Smooth muscle cell (in vitro differentiated cells): ENCODE results near the gene CYP27B1. TPM values are rescaled to one million over a fixed set of nuclear protein-coding genes. Genes with fewer than 3 reads are reported as not detected.

Experiments used
- DNase-seq: peaks from one replicate; lab custom pipeline; 2025; ENCODE audit not compliant: unreplicated experiment; lab: John Stamatoyannopoulos, UW
- H2AFZ ChIP-seq: fragments of 200-600 bp; sonication (generic); 2 replicates; pipeline ENCODE4 v1.6.0; 2016; ENCODE audit warnings: antibody characterized with exemption, low read depth, mild to moderate bottlenecking
- H3F3A ChIP-seq: fragments of 200-600 bp; sonication (generic); 2 replicates; pipeline ENCODE4 v1.6.0; 2017; ENCODE audit warnings: antibody characterized with exemption, low read depth
- H3K27ac ChIP-seq: fragments of 200-600 bp; sonication (generic); 2 replicates; pipeline ENCODE4 v1.5.1; 2016; ENCODE audit warnings: low read depth, mild to moderate bottlenecking
- H3K27me3 ChIP-seq: fragments of 200-600 bp; sonication (generic); 2 replicates; pipeline ENCODE4 v1.6.1; 2016; ENCODE audit warnings: low read depth, mild to moderate bottlenecking
- H3K36me3 ChIP-seq: fragments of 200-600 bp; sonication (generic); 2 replicates; pipeline ENCODE4 v1.5.1; 2016; ENCODE audit warnings: low read depth
- H3K4me1 ChIP-seq: fragments of 200-600 bp; sonication (generic); 2 replicates; pipeline ENCODE4 v1.5.1; 2016; ENCODE audit warnings: low read depth
- H3K4me2 ChIP-seq: fragments of 200-600 bp; sonication (generic); 2 replicates; pipeline ENCODE4 v1.6.0; 2016; ENCODE audit warnings: mild to moderate bottlenecking
- H3K4me3 ChIP-seq: fragments of 200-600 bp; sonication (generic); 2 replicates; pipeline ENCODE4 v1.5.1; 2016; ENCODE audit warnings: mild to moderate bottlenecking
- H3K79me2 ChIP-seq: fragments of 200-600 bp; sonication (generic); 2 replicates; pipeline ENCODE4 v1.6.0; 2016; ENCODE audit warnings: low read depth, mild to moderate bottlenecking
- H3K9ac ChIP-seq: fragments of 200-600 bp; sonication (generic); 2 replicates; pipeline ENCODE4 v1.6.0; 2016; ENCODE audit warnings: low read depth
- H3K9me3 ChIP-seq: fragments of 200-600 bp; sonication (generic); replicated peaks from 2 replicates; pipeline ENCODE4 v1.5.1; 2016; ENCODE audit warnings: low read depth
- H4K20me1 ChIP-seq: fragments of 200-600 bp; sonication (generic); 2 replicates; pipeline ENCODE4 v1.6.0; 2016; ENCODE audit warnings: low read depth
- WGBS: methylation state at CpG from one replicate; pipeline ENCODE4 v1.1.7; 2016; ENCODE audit warnings: low lambda C conversion rate; 5-methylcytosine and 5-hydroxymethylcytosine counted together
- polyA plus RNA-seq: library from polyadenylated mRNA; unstranded; fragments of >200 nt; fragmentation: Nextera tagmentation; extraction: Ambion mirVana; gene quantifications from 2 replicates; pipeline ENCODE4 v1.2.1, GENCODE V29; 2016
- total RNA-seq: library from RNA; depleted of rRNA; stranded (reverse); fragments of >200 nt; gene quantifications from 2 replicates; pipeline ENCODE4 v1.2.3, GENCODE V29; 2014
- TF ChIP-seq, protein P1 (sequence below): fragments of 200-600 bp; sonication (generic); IDR thresholded peaks from 2 replicates; pipeline ENCODE4 v1.5.1; 2017; ENCODE audit warnings: borderline replicate concordance, mild to moderate bottlenecking, antibody characterized with exemption; ENCODE audit not compliant: insufficient read depth, poor library complexity, severe bottlenecking

The CYP27B1 gene
- total and polyA plus RNA-seq, 2 experiments from 2014 or later: 0.81 to 1.7 TPM

DNA sequence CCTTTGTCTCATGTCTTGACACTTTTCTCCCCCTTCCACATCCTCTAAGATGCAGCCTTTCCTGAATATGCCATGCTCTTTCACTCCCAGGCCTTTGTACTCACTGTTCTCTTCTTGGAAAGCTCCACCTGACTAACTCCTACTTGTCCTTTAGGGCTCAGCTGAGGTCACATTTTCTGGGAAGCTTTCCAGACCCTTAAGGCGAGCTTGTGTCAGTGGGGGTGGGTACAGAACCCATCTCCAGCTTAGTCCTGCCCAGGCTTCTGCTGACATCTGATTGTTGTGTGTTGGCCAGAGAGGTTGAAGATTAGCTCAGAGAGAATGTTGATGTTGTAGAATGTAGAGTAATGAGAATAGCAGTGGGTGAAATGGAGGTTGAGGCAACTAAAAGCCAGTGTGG, 12.9 kb upstream of the CYP27B1 start:
- no peaks in the 10 kb centered on the region for H3K27me3 ChIP-seq
- no peak overlapping the region for H3K27ac ChIP-seq
- TF ChIP-seq, protein P1, sequence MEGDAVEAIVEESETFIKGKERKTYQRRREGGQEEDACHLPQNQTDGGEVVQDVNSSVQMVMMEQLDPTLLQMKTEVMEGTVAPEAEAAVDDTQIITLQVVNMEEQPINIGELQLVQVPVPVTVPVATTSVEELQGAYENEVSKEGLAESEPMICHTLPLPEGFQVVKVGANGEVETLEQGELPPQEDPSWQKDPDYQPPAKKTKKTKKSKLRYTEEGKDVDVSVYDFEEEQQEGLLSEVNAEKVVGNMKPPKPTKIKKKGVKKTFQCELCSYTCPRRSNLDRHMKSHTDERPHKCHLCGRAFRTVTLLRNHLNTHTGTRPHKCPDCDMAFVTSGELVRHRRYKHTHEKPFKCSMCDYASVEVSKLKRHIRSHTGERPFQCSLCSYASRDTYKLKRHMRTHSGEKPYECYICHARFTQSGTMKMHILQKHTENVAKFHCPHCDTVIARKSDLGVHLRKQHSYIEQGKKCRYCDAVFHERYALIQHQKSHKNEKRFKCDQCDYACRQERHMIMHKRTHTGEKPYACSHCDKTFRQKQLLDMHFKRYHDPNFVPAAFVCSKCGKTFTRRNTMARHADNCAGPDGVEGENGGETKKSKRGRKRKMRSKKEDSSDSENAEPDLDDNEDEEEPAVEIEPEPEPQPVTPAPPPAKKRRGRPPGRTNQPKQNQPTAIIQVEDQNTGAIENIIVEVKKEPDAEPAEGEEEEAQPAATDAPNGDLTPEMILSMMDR: no peak
- DNase-seq: no peak
- no peak overlapping the region for H3K9ac ChIP-seq
- no peak overlapping the region for H3K4me2 ChIP-seq
- H3K4me3 ChIP-seq: no peak overlapping the region
- H3K9me3 ChIP-seq: no peaks in the 10 kb centered on the region
- no peaks in the 10 kb centered on the region for H4K20me1 ChIP-seq
- peaks cover 8% of the 10 kb centered on the region for H3K4me1 ChIP-seq
- WGBS: 91% methylated on average over 1 of the region's 1 CpG
- peaks cover 19% of the 10 kb centered on the region for H3K79me2 ChIP-seq
- H3F3A ChIP-seq: no peaks in the 10 kb centered on the region
- no peaks in the 10 kb centered on the region for H3K36me3 ChIP-seq
- no peak overlapping the region for H2AFZ ChIP-seq

DNA sequence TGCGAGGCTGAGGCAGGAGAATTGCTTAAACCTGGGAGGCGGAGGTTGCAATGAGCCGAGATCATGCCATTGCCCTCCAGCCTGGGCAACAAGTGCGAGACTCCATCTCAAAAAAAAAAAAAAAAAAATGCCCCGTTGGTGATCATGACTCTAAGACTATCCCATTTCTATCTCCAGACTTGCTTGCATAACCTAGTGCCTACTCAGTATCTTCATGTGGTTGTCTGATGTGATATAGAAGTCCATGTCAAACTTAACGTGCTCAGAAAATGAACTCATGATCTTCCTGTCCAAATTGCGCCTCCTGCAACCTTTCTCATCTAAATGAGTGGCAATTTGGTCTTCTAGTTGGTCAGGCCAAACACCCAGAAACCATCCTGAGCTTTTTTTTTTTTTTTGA, 11.0 kb upstream of the CYP27B1 start:
- H3K4me3 ChIP-seq: no peak overlapping the region
- TF ChIP-seq, protein P1: no peak
- H3K4me2 ChIP-seq: no peak overlapping the region
- DNase-seq: no peak
- H2AFZ ChIP-seq: no peak overlapping the region
- H3K4me1 ChIP-seq: no peaks in the 10 kb centered on the region
- H3K27me3 ChIP-seq: no peaks in the 10 kb centered on the region
- no peak overlapping the region for H3K9ac ChIP-seq
- H3F3A ChIP-seq: no peaks in the 10 kb centered on the region
- 90% methylated on average over 7 of the region's 7 CpGs for WGBS
- H3K9me3 ChIP-seq: no peaks in the 10 kb centered on the region
- H4K20me1 ChIP-seq: no peaks in the 10 kb centered on the region
- no peak overlapping the region for H3K27ac ChIP-seq
- no peaks in the 10 kb centered on the region for H3K36me3 ChIP-seq
- peaks cover 2% of the 10 kb centered on the region for H3K79me2 ChIP-seq

DNA sequence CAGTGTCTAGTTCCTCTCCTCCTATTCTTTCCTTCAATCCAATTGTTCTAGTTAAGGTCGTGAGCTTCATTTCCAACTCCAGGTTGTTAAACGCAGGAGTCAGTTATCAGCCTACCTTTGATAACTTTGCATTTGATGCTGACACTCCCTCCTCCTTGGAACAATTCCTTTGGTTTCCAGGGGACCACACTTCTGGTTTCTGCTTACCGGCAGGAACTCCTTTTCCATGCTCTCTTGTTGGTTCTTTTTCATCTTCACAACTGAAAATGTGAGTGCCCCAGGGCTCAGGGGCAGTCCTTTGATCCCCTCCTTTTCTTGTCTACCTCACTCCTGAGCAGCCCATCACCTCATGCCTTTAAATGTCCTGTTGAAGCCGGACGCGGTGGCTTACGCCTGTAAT, 10.5 kb upstream of the CYP27B1 start:
- no peaks in the 10 kb centered on the region for H3K79me2 ChIP-seq
- no peak for DNase-seq
- no peak overlapping the region for H3K9ac ChIP-seq
- H4K20me1 ChIP-seq: no peaks in the 10 kb centered on the region
- no peak overlapping the region for H3K4me2 ChIP-seq
- H3K9me3 ChIP-seq: no peaks in the 10 kb centered on the region
- TF ChIP-seq, protein P1: no peak
- no peaks in the 10 kb centered on the region for H3K36me3 ChIP-seq
- H2AFZ ChIP-seq: no peak overlapping the region
- H3F3A ChIP-seq: no peaks in the 10 kb centered on the region
- H3K27me3 ChIP-seq: no peaks in the 10 kb centered on the region
- WGBS: 95% methylated on average over 7 of the region's 7 CpGs
- no peak overlapping the region for H3K4me3 ChIP-seq
- no peaks in the 10 kb centered on the region for H3K4me1 ChIP-seq
- no peak overlapping the region for H3K27ac ChIP-seq

DNA sequence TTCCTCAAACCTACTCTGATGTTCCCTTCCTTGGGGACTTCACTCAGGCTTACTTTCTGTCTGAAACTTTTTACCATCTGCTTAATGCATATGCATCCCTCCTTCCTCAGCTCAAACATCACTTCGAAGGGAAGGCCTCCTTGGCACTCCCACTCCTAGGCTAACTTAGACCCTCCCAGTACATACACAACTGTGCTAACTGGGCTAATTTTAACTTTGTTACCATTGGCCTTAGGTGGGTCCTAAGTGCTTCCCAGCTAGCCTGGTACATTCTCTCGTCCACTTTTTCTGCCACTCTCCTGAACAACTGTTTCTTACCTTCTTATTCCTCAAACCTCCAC, 9.3 kb upstream of the CYP27B1 start:
- no peak for DNase-seq
- Histone ChIP-seq H3K4me2 (no peak overlapping the region), H3F3A (no peaks in the 10 kb centered on the region), H3K9me3 (no peaks in the 10 kb centered on the region), H3K4me3 (no peak overlapping the region), H3K27ac (no peak overlapping the region), H3K4me1 (no peaks in the 10 kb centered on the region), H3K27me3 (no peaks in the 10 kb centered on the region), H3K79me2 (no peaks in the 10 kb centered on the region), H2AFZ (no peak overlapping the region), H3K9ac (no peak overlapping the region), H4K20me1 (no peaks in the 10 kb centered on the region), H3K36me3 (no peaks in the 10 kb centered on the region)
- WGBS: 93% methylated on average over 2 of the region's 2 CpGs
- TF ChIP-seq, protein P1: no peak
